Activated CD4-positive, alpha-beta memory T cell treated with anti-CD3 and anti-CD28 coated beads for 36 hours (primary cell): Measurements from ENCODE around the gene DPY19L3. TPM values are rescaled to one million over a fixed set of nuclear protein-coding genes. Genes with fewer than 3 reads are reported as not detected.
"Not testable (repeated sequence)": the region's sequence is repeated elsewhere in the genome, so short reads cannot be mapped to it uniquely, and the experiment has no call there.

Experiments used
- CTCF ChIA-PET: fragments of 350-600 bp; sonication (Branson Sonifier 250); formaldehyde crosslinking; loops from one replicate; lab custom pipeline; 2021; ENCODE audit warnings: antibody characterized with exemption, inconsistent platforms; lab: Charles Lee
- POLR2A ChIA-PET: fragments of 350-600 bp; sonication (Branson Sonifier 250); formaldehyde crosslinking; loops from one replicate; lab custom pipeline; 2021; ENCODE audit warnings: antibody characterized with exemption; lab: Charles Lee
- DNase-seq: peaks from one replicate; pipeline ENCODE4 v3.0.0-alpha.2; 2020
- H3K27ac Mint-ChIP-seq: one replicate; pipeline ENCODE4 v1.8.0; 2021; ENCODE audit warnings: mixed read lengths
- H3K27me3 Mint-ChIP-seq: one replicate; pipeline ENCODE4 v1.8.0; 2021; ENCODE audit warnings: mixed read lengths
- H3K36me3 Mint-ChIP-seq: one replicate; pipeline ENCODE4 v1.8.0; 2021; ENCODE audit warnings: mixed read lengths
- H3K4me1 Mint-ChIP-seq: one replicate; pipeline ENCODE4 v1.8.0; 2021; ENCODE audit warnings: low read depth, mixed read lengths
- H3K4me3 Mint-ChIP-seq: one replicate; pipeline ENCODE4 v1.8.0; 2021; ENCODE audit warnings: mild to moderate bottlenecking, mixed read lengths
- H3K9me3 Mint-ChIP-seq: one replicate; pipeline ENCODE4 v1.8.0; 2021; ENCODE audit warnings: mixed read lengths
- intact Hi-C: fragments of 100-400 bp; cut with micrococcal nuclease; formaldehyde crosslinking; loops from one replicate; pipeline ENCODE4 v1.15.1; 2023
- total RNA-seq, 2 experiments: library from RNA; stranded (reverse); gene quantifications; one replicate each; pipeline ENCODE4 v1.2.3, GENCODE V29; 2021

The DPY19L3 gene
- total RNA-seq, 2 experiments from 2014 or later, result 12.4 to 14.9 TPM

DNA sequence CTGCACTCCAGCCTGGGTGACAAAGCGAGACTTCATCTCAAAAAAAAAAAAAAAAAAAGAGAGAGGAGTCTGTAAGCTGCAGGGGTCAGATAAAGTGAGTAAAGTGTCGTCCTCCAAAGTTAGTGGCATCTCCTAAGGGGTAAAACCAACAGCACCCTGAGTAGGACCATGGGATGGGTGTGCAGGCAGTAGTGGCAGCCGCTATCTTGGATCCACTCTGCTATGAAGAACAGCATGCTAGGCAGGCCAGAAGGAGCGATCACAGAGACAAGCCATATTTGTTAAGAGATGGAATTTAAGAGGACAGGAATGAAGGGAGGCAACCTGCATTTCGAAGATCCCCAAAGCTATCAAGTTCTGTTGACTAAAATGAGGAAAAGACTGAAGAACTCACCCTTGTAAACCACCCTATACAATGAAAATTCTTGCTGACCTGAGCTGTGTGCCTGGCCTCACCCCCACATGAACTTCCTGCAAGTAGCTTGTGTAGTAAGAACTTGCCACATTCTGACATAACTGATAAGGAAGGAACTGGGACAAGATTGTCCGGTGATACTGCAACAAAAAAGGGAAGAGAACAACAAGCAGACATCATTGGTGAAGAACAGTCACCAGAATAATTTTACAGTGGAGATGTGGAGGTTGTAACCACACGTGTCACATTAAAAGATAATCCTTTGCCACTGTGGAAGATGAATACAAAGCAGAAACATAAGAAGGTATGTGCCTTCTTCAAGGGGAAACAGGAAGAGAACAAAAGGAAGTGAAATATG lies 16.2 kb downstream of the DPY19L3 start:
- Mint-ChIP-seq H3K4me1 (peaks cover 9% of the 10 kb centered on the region), H3K9me3 (no peaks in the 10 kb centered on the region), H3K27me3 (no peaks in the 10 kb centered on the region), H3K36me3 (peaks cover 9% of the 10 kb centered on the region), H3K4me3 (no peak overlapping the region), H3K27ac (peak overlapping the region; percentile 0)
- DNase-seq, result no peak
- ChIA-PET POLR2A (no interaction called here), CTCF (no interaction called here)
- intact Hi-C loops, result no loop called here

DNA sequence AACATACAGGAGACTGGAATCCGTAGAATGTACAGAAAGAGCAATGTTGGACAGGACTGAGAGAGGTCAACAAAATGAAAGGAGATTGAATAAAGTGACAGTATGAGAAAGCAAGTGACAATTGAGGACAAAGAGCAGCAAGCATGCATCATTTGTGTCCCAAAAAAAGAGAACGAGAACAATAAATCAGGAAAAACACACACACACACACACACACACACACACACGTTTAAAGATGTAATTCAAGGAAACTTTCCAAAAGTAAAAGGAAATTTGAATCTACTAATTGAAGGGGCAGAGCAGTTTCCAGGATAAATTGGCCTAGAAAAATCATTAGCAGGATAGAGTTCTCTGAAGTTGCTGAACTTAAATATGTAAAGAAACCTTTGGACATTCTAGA lies 16.9 kb downstream of the DPY19L3 start:
- no peaks in the 10 kb centered on the region for H3K27me3 Mint-ChIP-seq
- DNase-seq, result no peak
- peaks cover 9% of the 10 kb centered on the region for H3K4me1 Mint-ChIP-seq
- H3K36me3 Mint-ChIP-seq, result peaks cover 8% of the 10 kb centered on the region
- H3K27ac Mint-ChIP-seq, result no peak overlapping the region
- intact Hi-C loops, result no loop called here
- ChIA-PET POLR2A (no interaction called here), CTCF (no interaction called here)
- no peak overlapping the region for H3K4me3 Mint-ChIP-seq
- H3K9me3 Mint-ChIP-seq, result no peaks in the 10 kb centered on the region

GRCh38 chr19:32423944-32424343 lies 18.4 kb downstream of the DPY19L3 start:
- H3K4me1 Mint-ChIP-seq, intact Hi-C loops, CTCF ChIA-PET, H3K27me3 Mint-ChIP-seq, H3K9me3 Mint-ChIP-seq, H3K4me3 Mint-ChIP-seq, DNase-seq, H3K27ac Mint-ChIP-seq: not testable (repeated sequence)
- POLR2A ChIA-PET, result interaction anchor here (0.6 kb wide), 1 partner anchor 251 kb away, joined by 3 read pairs; no protein-coding TSS in a partner anchor
- H3K36me3 Mint-ChIP-seq, result peaks cover 10% of the 10 kb centered on the region

DNA sequence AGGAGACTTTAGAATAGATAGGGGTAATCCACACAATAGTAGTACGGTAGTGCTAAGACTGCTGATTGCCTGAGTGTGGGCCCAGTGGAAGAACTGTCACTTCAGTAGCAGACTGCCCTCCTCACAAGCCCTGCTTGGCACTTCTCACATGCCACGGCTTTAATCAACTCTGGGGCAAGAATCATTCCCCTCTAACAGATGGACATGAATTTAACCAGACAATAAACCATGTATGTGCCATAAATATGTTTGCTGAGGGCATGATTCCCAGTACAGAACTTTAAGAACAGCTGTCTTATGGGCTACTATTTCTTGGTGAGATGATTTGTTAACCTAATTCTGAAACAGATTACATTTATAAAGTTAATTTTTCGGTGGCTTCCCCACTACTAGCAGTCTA lies 22.0 kb downstream of the DPY19L3 start:
- intact Hi-C loops, result no loop called here
- H3K9me3 Mint-ChIP-seq, result no peaks in the 10 kb centered on the region
- CTCF ChIA-PET, result no interaction called here
- H3K4me3 Mint-ChIP-seq, result no peak overlapping the region
- H3K27me3 Mint-ChIP-seq, result no peaks in the 10 kb centered on the region
- H3K36me3 Mint-ChIP-seq, result peaks cover 7% of the 10 kb centered on the region
- no peaks in the 10 kb centered on the region for H3K4me1 Mint-ChIP-seq
- H3K27ac Mint-ChIP-seq, result no peak overlapping the region
- POLR2A ChIA-PET, result no interaction called here
- no peak for DNase-seq

DNA sequence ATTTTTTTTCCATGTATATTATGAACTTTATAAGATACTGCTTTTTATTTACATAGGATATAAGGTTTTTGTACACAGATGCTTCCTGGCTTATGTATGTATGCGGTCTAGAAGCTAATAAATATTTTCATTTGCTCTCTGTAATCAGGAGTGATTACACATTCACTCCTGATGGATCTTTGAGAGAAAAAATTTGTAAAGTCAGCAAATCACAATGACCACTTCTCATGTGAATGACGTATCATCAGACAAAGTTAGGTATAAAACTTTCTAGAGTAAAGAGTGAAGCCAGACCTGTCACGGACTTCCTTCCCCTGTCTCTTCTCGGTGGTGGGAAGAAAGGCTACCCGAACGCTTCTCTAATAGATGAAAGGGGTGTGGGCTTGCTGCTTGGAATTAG lies 31.1 kb downstream of the DPY19L3 start:
- Mint-ChIP-seq H3K4me1 (no peaks in the 10 kb centered on the region), H3K27me3 (no peaks in the 10 kb centered on the region), H3K36me3 (peaks cover 19% of the 10 kb centered on the region), H3K4me3 (no peak overlapping the region), H3K27ac (no peak overlapping the region), H3K9me3 (no peaks in the 10 kb centered on the region)
- intact Hi-C loops, result no loop called here
- CTCF ChIA-PET, result no interaction called here
- POLR2A ChIA-PET, result no interaction called here
- no peak for DNase-seq

DNA sequence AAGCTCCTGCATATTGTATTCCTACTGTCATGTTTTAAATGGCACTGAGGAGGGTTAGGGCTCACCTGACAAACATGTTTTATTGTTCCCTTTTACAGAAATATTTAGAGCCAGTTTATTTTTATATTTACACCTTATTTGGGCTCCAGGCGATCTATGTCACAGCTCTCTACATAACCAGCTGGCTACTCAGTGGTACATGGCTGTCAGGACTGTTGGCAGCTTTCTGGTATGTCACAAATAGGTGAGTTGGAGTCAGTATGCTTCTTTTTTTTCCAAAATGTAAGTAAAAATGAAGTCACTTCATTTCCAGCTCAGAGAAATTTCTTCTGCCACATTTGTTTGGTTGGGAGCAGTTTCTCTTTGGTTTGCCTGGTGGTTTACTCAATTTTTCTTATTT lies 31.5 kb downstream of the DPY19L3 start:
- ChIA-PET CTCF (no interaction called here), POLR2A (no interaction called here)
- no peak for DNase-seq
- no peaks in the 10 kb centered on the region for H3K4me1 Mint-ChIP-seq
- no peaks in the 10 kb centered on the region for H3K9me3 Mint-ChIP-seq
- H3K36me3 Mint-ChIP-seq, result peaks cover 19% of the 10 kb centered on the region
- intact Hi-C loops, result no loop called here
- H3K27me3 Mint-ChIP-seq, result no peaks in the 10 kb centered on the region
- H3K4me3 Mint-ChIP-seq, result no peak overlapping the region
- no peak overlapping the region for H3K27ac Mint-ChIP-seq

DNA sequence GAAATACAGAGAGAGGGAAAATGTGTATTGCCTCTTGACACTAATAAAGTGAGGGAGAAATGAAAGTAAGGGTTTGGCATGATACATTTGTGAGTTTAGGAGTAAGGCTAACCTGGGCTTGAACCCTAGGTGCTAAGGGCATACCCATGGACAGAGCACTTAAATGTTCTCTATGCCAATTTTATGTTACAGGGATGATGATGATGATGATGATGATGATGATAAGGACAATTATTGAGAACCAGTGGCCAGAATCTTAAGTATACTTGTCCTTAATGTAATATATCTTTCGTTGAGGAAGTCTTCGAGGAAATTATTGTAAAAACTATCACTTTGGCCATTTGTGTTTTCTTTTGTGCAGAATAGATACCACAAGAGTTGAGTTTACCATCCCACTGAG lies 33.2 kb downstream of the DPY19L3 start:
- H3K4me3 Mint-ChIP-seq, result no peak overlapping the region
- H3K4me1 Mint-ChIP-seq, result no peaks in the 10 kb centered on the region
- CTCF ChIA-PET, result no interaction called here
- no peaks in the 10 kb centered on the region for H3K27me3 Mint-ChIP-seq
- peaks cover 16% of the 10 kb centered on the region for H3K36me3 Mint-ChIP-seq
- DNase-seq, result no peak
- POLR2A ChIA-PET, result no interaction called here
- H3K9me3 Mint-ChIP-seq, result no peaks in the 10 kb centered on the region
- no peak overlapping the region for H3K27ac Mint-ChIP-seq
- intact Hi-C loops, result no loop called here

- Mint-ChIP-seq H3K4me1 (no peaks in the 10 kb centered on the region), H3K4me3 (no peak overlapping the region), H3K27ac (no peak overlapping the region), H3K36me3 (peaks cover 6% of the 10 kb centered on the region), H3K27me3 (no peaks in the 10 kb centered on the region), H3K9me3 (no peaks in the 10 kb centered on the region)
- ChIA-PET POLR2A (no interaction called here), CTCF (no interaction called here)
- intact Hi-C loops, result no loop called here
- DNase-seq, result no peak
Measured at GRCh38 chr19:32442650-32443049, 37.1 kb downstream of the DPY19L3 start.

DNA sequence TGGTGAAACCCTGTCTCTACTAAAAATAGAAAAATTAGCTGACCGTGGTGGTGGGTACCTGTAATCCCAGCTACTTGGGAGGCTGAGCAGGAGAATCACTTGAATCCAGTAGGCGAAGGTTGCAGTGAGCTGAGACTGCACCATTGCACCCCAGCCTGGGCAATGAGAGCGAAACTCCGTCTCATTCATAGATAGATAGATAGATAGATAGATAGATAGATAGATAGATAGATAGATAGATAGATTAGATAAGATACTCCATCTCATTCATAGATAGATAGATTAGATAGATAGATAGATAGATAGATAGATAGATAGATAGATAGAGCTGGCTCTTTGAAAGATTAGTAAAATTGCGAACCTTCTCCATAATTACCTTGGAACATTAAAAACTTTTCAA lies 42.0 kb downstream of the DPY19L3 start:
- CTCF ChIA-PET, result interaction anchor here (0.6 kb wide), 1 partner anchor 501 kb away, joined by 3 read pairs; no protein-coding TSS in a partner anchor
- H3K36me3 Mint-ChIP-seq, intact Hi-C loops, H3K4me3 Mint-ChIP-seq, H3K27me3 Mint-ChIP-seq, H3K27ac Mint-ChIP-seq, POLR2A ChIA-PET, H3K9me3 Mint-ChIP-seq, DNase-seq: not testable (repeated sequence)
- peaks cover 13% of the 10 kb centered on the region for H3K4me1 Mint-ChIP-seq

- Mint-ChIP-seq H3K4me3 (no peak overlapping the region), H3K27me3 (no peaks in the 10 kb centered on the region), H3K36me3 (no peaks in the 10 kb centered on the region), H3K9me3 (no peaks in the 10 kb centered on the region), H3K4me1 (peaks cover 13% of the 10 kb centered on the region), H3K27ac (no peak overlapping the region)
- intact Hi-C loops, result no loop called here
- DNase-seq, result no peak
- CTCF ChIA-PET, result interaction anchor here (0.6 kb wide), 1 partner anchor 500 kb away, joined by 3 read pairs; no protein-coding TSS in a partner anchor
- POLR2A ChIA-PET, result no interaction called here
Measured at GRCh38 chr19:32448026-32448425, 42.5 kb downstream of the DPY19L3 start.

DNA sequence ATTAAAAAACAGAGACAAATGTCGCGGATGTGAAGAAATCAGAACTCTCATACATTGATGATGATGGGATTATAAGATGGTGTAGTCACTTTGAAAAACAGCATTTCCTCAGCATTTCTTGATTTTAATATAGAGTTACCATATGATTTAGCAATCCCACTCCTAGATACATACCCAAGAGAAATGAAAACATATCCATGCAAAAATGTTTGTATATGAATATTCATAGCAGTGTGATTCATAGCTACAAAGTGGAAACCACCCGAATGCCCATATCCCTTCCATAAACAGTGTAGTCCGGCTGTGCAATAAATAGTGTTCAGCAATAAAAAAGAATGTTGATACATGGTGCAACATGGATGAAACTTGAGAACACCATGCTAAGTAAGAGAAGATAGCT lies 44.6 kb downstream of the DPY19L3 start:
- no peak overlapping the region for H3K27ac Mint-ChIP-seq
- CTCF ChIA-PET, result no interaction called here
- POLR2A ChIA-PET, result no interaction called here
- intact Hi-C loops, result no loop called here
- DNase-seq, result no peak
- H3K4me3 Mint-ChIP-seq, result no peak overlapping the region
- H3K36me3 Mint-ChIP-seq, result peaks cover 1% of the 10 kb centered on the region
- H3K9me3 Mint-ChIP-seq, result no peaks in the 10 kb centered on the region
- peaks cover 13% of the 10 kb centered on the region for H3K4me1 Mint-ChIP-seq
- no peaks in the 10 kb centered on the region for H3K27me3 Mint-ChIP-seq

- Mint-ChIP-seq H3K27me3 (no peaks in the 10 kb centered on the region), H3K36me3 (peaks cover 8% of the 10 kb centered on the region), H3K9me3 (no peaks in the 10 kb centered on the region), H3K4me1 (peaks cover 22% of the 10 kb centered on the region), H3K27ac (no peak overlapping the region), H3K4me3 (no peak overlapping the region)
- no peak for DNase-seq
- POLR2A ChIA-PET, result no interaction called here
- CTCF ChIA-PET, result no interaction called here
- intact Hi-C loops, result no loop called here
Measured at GRCh38 chr19:32453736-32454135, 48.2 kb downstream of the DPY19L3 start.

DNA sequence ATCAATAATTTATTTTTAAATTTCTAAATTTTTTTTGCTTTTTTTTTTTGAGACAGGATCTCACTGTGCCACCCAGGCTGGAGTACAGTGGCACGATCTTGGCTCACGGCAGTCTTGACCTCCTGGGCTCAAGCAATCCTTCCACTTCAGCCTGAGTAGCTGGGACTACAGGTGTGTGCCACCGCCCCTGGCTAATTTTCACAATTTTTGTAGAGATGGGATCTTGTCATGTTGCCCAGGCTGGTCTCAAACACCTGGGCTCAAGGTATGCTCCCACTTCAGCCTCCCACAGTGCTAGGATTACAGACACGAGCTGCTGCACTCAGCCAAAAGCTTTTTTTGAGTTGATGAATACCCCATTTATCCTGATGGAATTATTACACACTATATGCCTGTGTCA lies 50.8 kb downstream of the DPY19L3 start:
- intact Hi-C loops, result no loop called here
- no peak overlapping the region for H3K4me3 Mint-ChIP-seq
- no peaks in the 10 kb centered on the region for H3K27me3 Mint-ChIP-seq
- no peak overlapping the region for H3K27ac Mint-ChIP-seq
- H3K36me3 Mint-ChIP-seq, result peaks cover 8% of the 10 kb centered on the region
- H3K9me3 Mint-ChIP-seq, result no peaks in the 10 kb centered on the region
- POLR2A ChIA-PET, result no interaction called here
- DNase-seq, result no peak
- H3K4me1 Mint-ChIP-seq, result peaks cover 19% of the 10 kb centered on the region
- CTCF ChIA-PET, result interaction anchor here (1.1 kb wide), 1 partner anchor 143 kb away, joined by 3 read pairs; no protein-coding TSS in a partner anchor
